Measurements from ENCODE around the gene COL4A3. TPM values are rescaled to one million over a fixed set of nuclear protein-coding genes. Genes with fewer than 3 reads are reported as not detected.
A peak's percentile ranks its signal among the peaks of the same experiment; 100 is the strongest.
"Not testable (repeated sequence)": the region's sequence is repeated elsewhere in the genome, so short reads cannot be mapped to it uniquely, and the experiment has no call there.

Gene COL4A3
- total RNA-seq, 1 donor from 2014 or later, result 3.9 TPM

GRCh38 chr2:227154986-227155774, 9.2 kb upstream of the COL4A3 start:
- DNase-seq (ENCODE audit: low spot score), result no peak

GRCh38 chr2:227160164-227160563, 4.3 kb upstream of the COL4A3 start:
- DNase-seq (ENCODE audit: low spot score), result no peak

- no peak for DNase-seq (ENCODE audit: low spot score)
Measured at GRCh38 chr2:227161947-227162346, 2.5 kb upstream of the COL4A3 start.

- no peak for DNase-seq (ENCODE audit: low spot score)
Measured at GRCh38 chr2:227163485-227163997, 883 bp upstream of the COL4A3 start.

- DNase-seq (ENCODE audit: low spot score), result no peak
Measured at GRCh38 chr2:227164763-227165291, 403 bp downstream of the COL4A3 start.

- not testable (repeated sequence) for DNase-seq (ENCODE audit: low spot score)
Measured at GRCh38 chr2:227171779-227172178, 7.4 kb downstream of the COL4A3 start.

GRCh38 chr2:227177592-227178336, 13.3 kb downstream of the COL4A3 start:
- DNase-seq (ENCODE audit: low spot score), result no peak

- peak; percentile 62 for DNase-seq (ENCODE audit: low spot score)
Measured at GRCh38 chr2:227179988-227180685, 15.7 kb downstream of the COL4A3 start.

GRCh38 chr2:227180770-227181169, 16.3 kb downstream of the COL4A3 start:
- DNase-seq (ENCODE audit: low spot score), result no peak

GRCh38 chr2:227182765-227183164, 18.3 kb downstream of the COL4A3 start:
- no peak for DNase-seq (ENCODE audit: low spot score)

- no peak for DNase-seq (ENCODE audit: low spot score)
Measured at GRCh38 chr2:227183657-227184367, 19.4 kb downstream of the COL4A3 start.

GRCh38 chr2:227185615-227186232, 21.3 kb downstream of the COL4A3 start:
- DNase-seq (ENCODE audit: low spot score), result no peak

- no peak for DNase-seq (ENCODE audit: low spot score)
Measured at GRCh38 chr2:227186751-227187150, 22.3 kb downstream of the COL4A3 start.

GRCh38 chr2:227188292-227188691, 23.9 kb downstream of the COL4A3 start:
- peak; percentile 80 for DNase-seq (ENCODE audit: low spot score)

GRCh38 chr2:227191367-227191766, 26.9 kb downstream of the COL4A3 start:
- DNase-seq (ENCODE audit: low spot score), result no peak

GRCh38 chr2:227192491-227192890, 28.1 kb downstream of the COL4A3 start:
- no peak for DNase-seq (ENCODE audit: low spot score)

GRCh38 chr2:227194219-227194618, 29.8 kb downstream of the COL4A3 start:
- no peak for DNase-seq (ENCODE audit: low spot score)

- DNase-seq (ENCODE audit: low spot score), result no peak
Measured at GRCh38 chr2:227198866-227199265, 34.4 kb downstream of the COL4A3 start.

- DNase-seq (ENCODE audit: low spot score), result no peak
Measured at GRCh38 chr2:227201771-227202170, 37.3 kb downstream of the COL4A3 start.

- no peak for DNase-seq (ENCODE audit: low spot score)
Measured at GRCh38 chr2:227204452-227204851, 40.0 kb downstream of the COL4A3 start.

GRCh38 chr2:227205701-227206100, 41.3 kb downstream of the COL4A3 start:
- peak; percentile 28 for DNase-seq (ENCODE audit: low spot score)
